Neuron (in vitro differentiated cells): ENCODE data around the gene GRID1.

ENCODE experiments used
- H2AFZ ChIP-seq: one replicate; pipeline ENCODE4 v1.6.1; 2013; ENCODE audit warnings: low read depth, mild to moderate bottlenecking, inconsistent platforms, low read length, moderate library complexity
- H3K27me3 ChIP-seq: one replicate; pipeline ENCODE4 v1.6.1; 2013; ENCODE audit warnings: low read length; ENCODE audit not compliant: insufficient read depth
- H3K36me3 ChIP-seq: one replicate; pipeline ENCODE4 v1.6.1; 2013; ENCODE audit warnings: low read length; ENCODE audit not compliant: insufficient read depth
- H3K4me1 ChIP-seq: one replicate; pipeline ENCODE4 v1.6.1; 2013; ENCODE audit warnings: low read length; ENCODE audit not compliant: insufficient read depth
- H3K4me3 ChIP-seq: 2 replicates; pipeline ENCODE4 v1.5.1; 2013; ENCODE audit warnings: mild to moderate bottlenecking, low read length, moderate library complexity
- H3K9me3 ChIP-seq: one replicate; pipeline ENCODE4 v1.6.1; 2013; ENCODE audit warnings: low read length

Gene GRID1

GRCh38 chr10:86155054-86155921 is 211.3 kb downstream of the GRID1 start:
- Histone ChIP-seq H3K36me3 (no peaks in the 10 kb centered on the region), H3K4me3 (no peak overlapping the region), H3K4me1 (no peaks in the 10 kb centered on the region), H3K9me3 (no peaks in the 10 kb centered on the region), H2AFZ (no peak overlapping the region), H3K27me3 (no peaks in the 10 kb centered on the region)

- H3K9me3 ChIP-seq: no peaks in the 10 kb centered on the region
- no peaks in the 10 kb centered on the region for H3K36me3 ChIP-seq
- H3K27me3 ChIP-seq: no peaks in the 10 kb centered on the region
- H3K4me1 ChIP-seq: no peaks in the 10 kb centered on the region
- H2AFZ ChIP-seq: no peak overlapping the region
- H3K4me3 ChIP-seq: no peak overlapping the region
These were observed 212.8 kb downstream of the GRID1 start for GRCh38 chr10:86153751-86154150.

- H3K4me3 ChIP-seq: no peak overlapping the region
- no peaks in the 10 kb centered on the region for H3K27me3 ChIP-seq
- H3K9me3 ChIP-seq: no peaks in the 10 kb centered on the region
- no peaks in the 10 kb centered on the region for H3K36me3 ChIP-seq
- no peak overlapping the region for H2AFZ ChIP-seq
- H3K4me1 ChIP-seq: no peaks in the 10 kb centered on the region
These were observed 213.7 kb downstream of the GRID1 start for GRCh38 chr10:86152911-86153310.

GRCh38 chr10:86152354-86152753 is 214.2 kb downstream of the GRID1 start:
- H3K27me3 ChIP-seq: no peaks in the 10 kb centered on the region
- H3K4me3 ChIP-seq: no peak overlapping the region
- no peak overlapping the region for H2AFZ ChIP-seq
- H3K36me3 ChIP-seq: no peaks in the 10 kb centered on the region
- H3K4me1 ChIP-seq: no peaks in the 10 kb centered on the region
- no peaks in the 10 kb centered on the region for H3K9me3 ChIP-seq

GRCh38 chr10:86151613-86152012 is 215.0 kb downstream of the GRID1 start:
- Histone ChIP-seq H3K9me3 (no peaks in the 10 kb centered on the region), H3K4me3 (no peak overlapping the region), H3K27me3 (no peaks in the 10 kb centered on the region), H3K36me3 (no peaks in the 10 kb centered on the region), H2AFZ (no peak overlapping the region), H3K4me1 (no peaks in the 10 kb centered on the region)

GRCh38 chr10:86149257-86149656 is 217.3 kb downstream of the GRID1 start:
- Histone ChIP-seq H3K4me1 (no peaks in the 10 kb centered on the region), H3K9me3 (no peaks in the 10 kb centered on the region), H2AFZ (no peak overlapping the region), H3K36me3 (no peaks in the 10 kb centered on the region), H3K27me3 (no peaks in the 10 kb centered on the region), H3K4me3 (no peak overlapping the region)

GRCh38 chr10:86148117-86148516 is 218.5 kb downstream of the GRID1 start:
- Histone ChIP-seq H3K27me3 (no peaks in the 10 kb centered on the region), H3K9me3 (no peaks in the 10 kb centered on the region), H3K4me3 (no peak overlapping the region), H3K4me1 (no peaks in the 10 kb centered on the region), H3K36me3 (no peaks in the 10 kb centered on the region), H2AFZ (no peak overlapping the region)

GRCh38 chr10:86144301-86144700 is 222.3 kb downstream of the GRID1 start:
- H3K27me3 ChIP-seq: no peaks in the 10 kb centered on the region
- H2AFZ ChIP-seq: no peak overlapping the region
- no peaks in the 10 kb centered on the region for H3K9me3 ChIP-seq
- no peak overlapping the region for H3K4me3 ChIP-seq
- H3K4me1 ChIP-seq: no peaks in the 10 kb centered on the region
- no peaks in the 10 kb centered on the region for H3K36me3 ChIP-seq

- no peak overlapping the region for H3K4me3 ChIP-seq
- H3K36me3 ChIP-seq: no peaks in the 10 kb centered on the region
- no peaks in the 10 kb centered on the region for H3K27me3 ChIP-seq
- H3K9me3 ChIP-seq: no peaks in the 10 kb centered on the region
- H3K4me1 ChIP-seq: no peaks in the 10 kb centered on the region
- H2AFZ ChIP-seq: no peak overlapping the region
These were observed 224.7 kb downstream of the GRID1 start for GRCh38 chr10:86141896-86142295.

GRCh38 chr10:86139066-86139657 is 227.4 kb downstream of the GRID1 start:
- no peaks in the 10 kb centered on the region for H3K4me1 ChIP-seq
- no peak overlapping the region for H2AFZ ChIP-seq
- no peak overlapping the region for H3K4me3 ChIP-seq
- H3K36me3 ChIP-seq: no peaks in the 10 kb centered on the region
- no peaks in the 10 kb centered on the region for H3K27me3 ChIP-seq
- no peaks in the 10 kb centered on the region for H3K9me3 ChIP-seq

GRCh38 chr10:86138551-86139065 is 228.0 kb downstream of the GRID1 start:
- no peak overlapping the region for H2AFZ ChIP-seq
- no peaks in the 10 kb centered on the region for H3K9me3 ChIP-seq
- no peaks in the 10 kb centered on the region for H3K27me3 ChIP-seq
- no peak overlapping the region for H3K4me3 ChIP-seq
- no peaks in the 10 kb centered on the region for H3K4me1 ChIP-seq
- no peaks in the 10 kb centered on the region for H3K36me3 ChIP-seq

- Histone ChIP-seq H3K36me3 (no peaks in the 10 kb centered on the region), H3K4me3 (no peak overlapping the region), H3K27me3 (no peaks in the 10 kb centered on the region), H3K9me3 (no peaks in the 10 kb centered on the region), H3K4me1 (no peaks in the 10 kb centered on the region), H2AFZ (no peak overlapping the region)
These were observed 229.0 kb downstream of the GRID1 start for GRCh38 chr10:86137561-86137960.

- no peaks in the 10 kb centered on the region for H3K4me1 ChIP-seq
- H3K4me3 ChIP-seq: no peak overlapping the region
- H3K9me3 ChIP-seq: no peaks in the 10 kb centered on the region
- no peaks in the 10 kb centered on the region for H3K36me3 ChIP-seq
- H3K27me3 ChIP-seq: no peaks in the 10 kb centered on the region
- H2AFZ ChIP-seq: no peak overlapping the region
These were observed 229.7 kb downstream of the GRID1 start for GRCh38 chr10:86136934-86137333.
